ENCODE data around the gene SLC41A1.
"Not testable (repeated sequence)": the region's sequence is repeated elsewhere in the genome, so short reads cannot be mapped to it uniquely, and the experiment has no call there.

SLC41A1 gene

GRCh38 chr1:205826016-205826806, 13.2 kb upstream of the SLC41A1 start:
- Histone ChIP-seq H4K20me1 (ENCODE audit: insufficient read depth, low read length) (no peaks in the 10 kb centered on the region), H3K9me3 (replicated peaks; ENCODE audit: insufficient read depth, low read length) (no peaks in the 10 kb centered on the region), H3K27ac (ENCODE audit: low read length) (no peak overlapping the region; the same call in 1 of the 2 replicates), H3K9me2 (replicated peaks; ENCODE audit: insufficient read depth, low read length) (no peaks in the 10 kb centered on the region), H3K4me3 (ENCODE audit: low read length) (no peak overlapping the region), H3K79me2 (ENCODE audit: low read length) (no peaks in the 10 kb centered on the region), H2AFZ (ENCODE audit: low read length) (no peak overlapping the region), H3K36me3 (replicated peaks; ENCODE audit: insufficient read depth, low read length) (no peaks in the 10 kb centered on the region), H3F3A (ENCODE audit: insufficient read depth, low read length) (peaks cover 5% of the 10 kb centered on the region; the same call in 1 of the 2 replicates), H3K4me1 (ENCODE audit: low read length) (peaks cover 22% of the 10 kb centered on the region), H3K4me2 (ENCODE audit: low read depth, low read length) (no peak overlapping the region), H3K27me3 (replicated peaks; ENCODE audit: insufficient read depth, low read length) (no peaks in the 10 kb centered on the region), H3K9ac (ENCODE audit: low read length) (no peak overlapping the region)
- TF ChIP-seq EZH2phosphoT487 (IDR thresholded peaks at IDR 0.05; ENCODE audit: low read length), result no peak
- TF ChIP-seq, protein P1, sequence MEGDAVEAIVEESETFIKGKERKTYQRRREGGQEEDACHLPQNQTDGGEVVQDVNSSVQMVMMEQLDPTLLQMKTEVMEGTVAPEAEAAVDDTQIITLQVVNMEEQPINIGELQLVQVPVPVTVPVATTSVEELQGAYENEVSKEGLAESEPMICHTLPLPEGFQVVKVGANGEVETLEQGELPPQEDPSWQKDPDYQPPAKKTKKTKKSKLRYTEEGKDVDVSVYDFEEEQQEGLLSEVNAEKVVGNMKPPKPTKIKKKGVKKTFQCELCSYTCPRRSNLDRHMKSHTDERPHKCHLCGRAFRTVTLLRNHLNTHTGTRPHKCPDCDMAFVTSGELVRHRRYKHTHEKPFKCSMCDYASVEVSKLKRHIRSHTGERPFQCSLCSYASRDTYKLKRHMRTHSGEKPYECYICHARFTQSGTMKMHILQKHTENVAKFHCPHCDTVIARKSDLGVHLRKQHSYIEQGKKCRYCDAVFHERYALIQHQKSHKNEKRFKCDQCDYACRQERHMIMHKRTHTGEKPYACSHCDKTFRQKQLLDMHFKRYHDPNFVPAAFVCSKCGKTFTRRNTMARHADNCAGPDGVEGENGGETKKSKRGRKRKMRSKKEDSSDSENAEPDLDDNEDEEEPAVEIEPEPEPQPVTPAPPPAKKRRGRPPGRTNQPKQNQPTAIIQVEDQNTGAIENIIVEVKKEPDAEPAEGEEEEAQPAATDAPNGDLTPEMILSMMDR (IDR thresholded peaks at IDR 0.05; ENCODE audit: low read length), result no peak
- TF ChIP-seq EZH2 (optimal IDR thresholded peaks at IDR 0.05; ENCODE audit: low read depth, low read length), result no peak
- peak; percentile 78 for DNase-seq

- Histone ChIP-seq H3K79me2 (ENCODE audit: low read length) (no peaks in the 10 kb centered on the region), H2AFZ (ENCODE audit: low read length) (no peak overlapping the region), H3K9me2 (replicated peaks; ENCODE audit: insufficient read depth, low read length) (no peaks in the 10 kb centered on the region), H4K20me1 (ENCODE audit: insufficient read depth, low read length) (no peaks in the 10 kb centered on the region), H3K27me3 (replicated peaks; ENCODE audit: insufficient read depth, low read length) (no peaks in the 10 kb centered on the region), H3K4me2 (ENCODE audit: low read depth, low read length) (peak overlapping the region; percentile 37), H3F3A (ENCODE audit: insufficient read depth, low read length) (peaks cover 5% of the 10 kb centered on the region; the same call in 1 of the 2 replicates), H3K36me3 (replicated peaks; ENCODE audit: insufficient read depth, low read length) (no peaks in the 10 kb centered on the region), H3K9me3 (replicated peaks; ENCODE audit: insufficient read depth, low read length) (no peaks in the 10 kb centered on the region), H3K9ac (ENCODE audit: low read length) (no peak overlapping the region), H3K4me1 (ENCODE audit: low read length) (peaks cover 22% of the 10 kb centered on the region), H3K27ac (ENCODE audit: low read length) (no peak overlapping the region; the same call in 1 of the 2 replicates), H3K4me3 (ENCODE audit: low read length) (no peak overlapping the region)
- peak; percentile 46 for DNase-seq
- TF ChIP-seq EZH2 (optimal IDR thresholded peaks at IDR 0.05; ENCODE audit: low read depth, low read length) (no peak), EZH2phosphoT487 (IDR thresholded peaks at IDR 0.05; ENCODE audit: low read length) (no peak)
- TF ChIP-seq, protein P1 (IDR thresholded peaks at IDR 0.05; ENCODE audit: low read length), result no peak
Measured at GRCh38 chr1:205824180-205824579, 11.2 kb upstream of the SLC41A1 start.

- DNase-seq, result peak; percentile 51
Measured at GRCh38 chr1:205823260-205823659, 10.3 kb upstream of the SLC41A1 start.

DNA sequence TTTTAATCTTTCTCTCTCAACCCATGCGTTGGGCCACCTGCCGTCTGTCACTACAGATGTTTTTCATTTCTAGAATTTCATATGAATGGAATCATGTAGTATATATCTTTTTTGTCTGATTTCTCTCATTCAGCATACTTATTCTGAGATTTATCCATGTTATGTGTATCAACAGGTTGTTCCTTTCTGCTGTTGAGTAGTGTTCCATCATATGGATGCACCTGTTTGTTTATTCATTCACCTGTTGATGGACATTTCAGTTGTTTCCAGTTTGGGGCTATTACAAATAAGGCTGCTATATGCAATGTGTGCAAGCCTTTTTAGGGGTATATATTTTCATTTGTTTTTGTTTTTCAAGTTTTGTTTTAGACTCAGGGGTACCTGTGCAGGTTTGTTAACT, 9.4 kb upstream of the SLC41A1 start:
- TF ChIP-seq EZH2phosphoT487 (IDR thresholded peaks at IDR 0.05; ENCODE audit: low read length), result no peak
- Histone ChIP-seq H4K20me1 (ENCODE audit: insufficient read depth, low read length) (no peaks in the 10 kb centered on the region), H3K36me3 (replicated peaks; ENCODE audit: insufficient read depth, low read length) (no peaks in the 10 kb centered on the region), H3K9me3 (replicated peaks; ENCODE audit: insufficient read depth, low read length) (no peaks in the 10 kb centered on the region), H3K27me3 (replicated peaks; ENCODE audit: insufficient read depth, low read length) (no peaks in the 10 kb centered on the region), H3F3A (ENCODE audit: insufficient read depth, low read length) (peaks cover 5% of the 10 kb centered on the region; the same call in 1 of the 2 replicates), H2AFZ (ENCODE audit: low read length) (no peak overlapping the region), H3K4me2 (ENCODE audit: low read depth, low read length) (no peak overlapping the region), H3K27ac (ENCODE audit: low read length) (no peak overlapping the region), H3K4me1 (ENCODE audit: low read length) (peaks cover 22% of the 10 kb centered on the region), H3K4me3 (ENCODE audit: low read length) (no peak overlapping the region), H3K9me2 (replicated peaks; ENCODE audit: insufficient read depth, low read length) (no peaks in the 10 kb centered on the region), H3K9ac (ENCODE audit: low read length) (no peak overlapping the region), H3K79me2 (ENCODE audit: low read length) (no peaks in the 10 kb centered on the region)
- DNase-seq, result no peak

More at GRCh38 chr1:205823260-205823659, 10.3 kb upstream of the SLC41A1 start:
- H3K4me3 ChIP-seq (ENCODE audit: low read length); H3K27ac ChIP-seq (ENCODE audit: low read length); H3K9me3 ChIP-seq (replicated peaks; ENCODE audit: insufficient read depth, low read length); H4K20me1 ChIP-seq (ENCODE audit: insufficient read depth, low read length); H3K36me3 ChIP-seq (replicated peaks; ENCODE audit: insufficient read depth, low read length); H3K27me3 ChIP-seq (replicated peaks; ENCODE audit: insufficient read depth, low read length); H3K9me2 ChIP-seq (replicated peaks; ENCODE audit: insufficient read depth, low read length); H2AFZ ChIP-seq (ENCODE audit: low read length); H3F3A ChIP-seq (ENCODE audit: insufficient read depth, low read length); H3K79me2 ChIP-seq (ENCODE audit: low read length); H3K9ac ChIP-seq (ENCODE audit: low read length): not testable (repeated sequence)
- peaks cover 22% of the 10 kb centered on the region for H3K4me1 ChIP-seq (ENCODE audit: low read length)
- peak overlapping the region; percentile 37; the same call in 1 of the 2 replicates for H3K4me2 ChIP-seq (ENCODE audit: low read depth, low read length)
